ENCODE measurements around the gene GAS2L1. TPM values are rescaled to one million over a fixed set of nuclear protein-coding genes. Genes with fewer than 3 reads are reported as not detected.

The GAS2L1 gene
- total and polyA plus RNA-seq, 2 donors from 2014 or later = 24.2 to 27.2 TPM

- no peak overlapping the region for H3K27ac ChIP-seq (ENCODE audit: low read depth in 2 of 2, low read length in 2 of 2)
- H3K36me3 ChIP-seq (ENCODE audit: control insufficient read depth in 2 of 3, insufficient read depth in 3 of 3, low read length in 3 of 3) = peaks cover 18 to 38% (median 35%) of the 10 kb centered on the region in 3 donors
- H3K4me3 ChIP-seq (ENCODE audit: low read length in 3 of 3) = no peak overlapping the region
- H3K4me1 ChIP-seq (ENCODE audit: control insufficient read depth in 2 of 3, insufficient read depth in 2 of 3, low read depth in 1 of 3, low read length in 3 of 3) = peaks cover 0 to 14% (median 7%) of the 10 kb centered on the region in 3 donors
- no peak overlapping the region for H3K9ac ChIP-seq (ENCODE audit: low read length in 3 of 3)
- no peak for TF ChIP-seq CTCF (IDR thresholded peaks at IDR 0.05; ENCODE audit: borderline replicate concordance, extremely low read depth, insufficient read depth)
- no peaks in the 10 kb centered on the region for H3K27me3 ChIP-seq (ENCODE audit: control insufficient read depth, insufficient read depth, low read length)
- FAIRE-seq (no peak), DNase-seq (no peak)
- H3K9me3 ChIP-seq (ENCODE audit: control insufficient read depth in 2 of 3, insufficient read depth in 1 of 3, low read length in 3 of 3) = no peaks in the 10 kb centered on the region
- intact Hi-C loops (cut with DNase I) = no loop called here
Observed at GRCh38 chr22:29300807-29301601, 5.4 kb upstream of the GAS2L1 start.

- no peak for DNase-seq
- no peaks in the 10 kb centered on the region for H3K27me3 ChIP-seq (ENCODE audit: control insufficient read depth, insufficient read depth, low read length)
- H3K4me3 ChIP-seq (ENCODE audit: low read length in 3 of 3) = no peak overlapping the region
- peaks cover 0 to 14% (median 7%) of the 10 kb centered on the region in 3 donors for H3K4me1 ChIP-seq (ENCODE audit: control insufficient read depth in 2 of 3, insufficient read depth in 2 of 3, low read depth in 1 of 3, low read length in 3 of 3)
- no peak for FAIRE-seq
- H3K27ac ChIP-seq (ENCODE audit: low read depth in 2 of 2, low read length in 2 of 2) = no peak overlapping the region
- no peak for TF ChIP-seq CTCF (IDR thresholded peaks at IDR 0.05; ENCODE audit: borderline replicate concordance, extremely low read depth, insufficient read depth)
- intact Hi-C loops (cut with DNase I) = no loop called here
- H3K9ac ChIP-seq (ENCODE audit: low read length in 3 of 3) = no peak overlapping the region
- H3K36me3 ChIP-seq (ENCODE audit: control insufficient read depth in 2 of 3, insufficient read depth in 3 of 3, low read length in 3 of 3) = peaks cover 14 to 30% (median 28%) of the 10 kb centered on the region in 3 donors
- no peaks in the 10 kb centered on the region for H3K9me3 ChIP-seq (ENCODE audit: control insufficient read depth in 2 of 3, insufficient read depth in 1 of 3, low read length in 3 of 3)
Observed at GRCh38 chr22:29301716-29302401, 4.6 kb upstream of the GAS2L1 start.

GRCh38 chr22:29302402-29302680, 4.1 kb upstream of the GAS2L1 start:
- intact Hi-C loops (cut with DNase I) = no loop called here
- no peak for FAIRE-seq
- no peak overlapping the region for H3K27ac ChIP-seq (ENCODE audit: low read depth in 2 of 2, low read length in 2 of 2)

More at GRCh38 chr22:29302402-29302680, 4.1 kb upstream of the GAS2L1 start:
- no peak for TF ChIP-seq CTCF (IDR thresholded peaks at IDR 0.05; ENCODE audit: borderline replicate concordance, extremely low read depth, insufficient read depth)
- peaks cover 10 to 25% (median 23%) of the 10 kb centered on the region in 3 donors for H3K36me3 ChIP-seq (ENCODE audit: control insufficient read depth in 2 of 3, insufficient read depth in 3 of 3, low read length in 3 of 3)
- H3K4me3 ChIP-seq (ENCODE audit: low read length in 3 of 3) = no peak overlapping the region
- H3K4me1 ChIP-seq (ENCODE audit: control insufficient read depth in 2 of 3, insufficient read depth in 2 of 3, low read depth in 1 of 3, low read length in 3 of 3) = peaks cover 0 to 16% (median 7%) of the 10 kb centered on the region in 3 donors
- DNase-seq = no peak
- no peaks in the 10 kb centered on the region for H3K27me3 ChIP-seq (ENCODE audit: control insufficient read depth, insufficient read depth, low read length)
- no peaks in the 10 kb centered on the region for H3K9me3 ChIP-seq (ENCODE audit: control insufficient read depth in 2 of 3, insufficient read depth in 1 of 3, low read length in 3 of 3)
- no peak overlapping the region for H3K9ac ChIP-seq (ENCODE audit: low read length in 3 of 3)

Measured in kidney (tissue), 14 donors.